ENCODE results near the gene SYCN. TPM values are rescaled to one million over a fixed set of nuclear protein-coding genes. Genes with fewer than 3 reads are reported as not detected.

SYCN gene
- total and polyA plus RNA-seq, 2 donors (not counting 1 experiment from before 2014, with no cell fraction given) = not detected

DNA sequence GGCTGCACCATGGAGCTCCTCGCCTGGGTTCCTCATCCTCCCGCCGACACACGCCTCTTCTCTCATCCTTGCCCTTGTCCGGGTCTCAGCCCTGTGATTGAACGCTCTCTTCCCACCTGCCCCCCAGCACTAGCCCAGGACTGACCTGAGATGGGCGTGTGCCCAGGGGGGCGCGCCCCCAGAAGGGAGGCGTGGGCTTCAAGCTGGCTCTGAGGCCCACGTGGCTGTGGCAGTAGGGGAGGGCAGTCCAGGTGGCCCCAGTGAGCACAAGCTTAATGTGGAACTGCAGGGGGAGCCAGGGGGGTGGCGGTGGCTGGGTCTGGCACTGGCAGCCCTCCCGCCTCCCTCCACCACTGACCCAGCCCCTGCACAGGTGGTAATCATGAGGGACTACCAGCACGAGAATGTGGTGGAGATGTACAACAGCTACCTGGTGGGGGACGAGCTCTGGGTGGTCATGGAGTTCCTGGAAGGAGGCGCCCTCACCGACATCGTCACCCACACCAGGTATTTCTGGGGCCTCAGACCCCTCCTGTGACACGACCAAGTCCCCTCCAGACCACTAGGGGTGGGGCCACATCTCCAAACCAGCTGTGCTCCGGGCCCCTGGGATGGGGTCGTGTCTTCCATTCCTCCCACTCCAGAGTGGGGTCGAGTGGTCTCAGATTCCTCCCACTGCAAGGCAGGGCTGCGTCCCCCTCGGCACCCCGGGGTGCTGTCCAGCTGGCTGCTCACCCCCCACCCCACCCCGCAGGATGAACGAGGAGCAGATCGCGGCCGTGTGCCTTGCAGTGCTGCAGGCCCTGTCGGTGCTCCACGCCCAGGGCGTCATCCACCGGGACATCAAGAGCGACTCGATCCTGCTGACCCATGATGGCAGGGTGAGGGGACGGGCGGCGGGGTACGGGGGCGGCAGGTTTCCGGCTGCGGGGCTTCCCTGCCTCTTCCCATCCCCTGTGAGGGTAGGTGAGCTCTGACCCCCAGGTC, 29.2 kb downstream of the SYCN start:
- Histone ChIP-seq H3K79me2 (ENCODE audit: control insufficient read depth, insufficient read depth, low read length) (no peaks in the 10 kb centered on the region), H3K27ac (ENCODE audit: low read length in 2 of 2) (no peak overlapping the region), H2AFZ (ENCODE audit: insufficient read depth, low read depth, low read length, poor library complexity, severe bottlenecking) (no peak overlapping the region), H4K20me1 (ENCODE audit: control insufficient read depth, insufficient read depth, low read length, poor library complexity, severe bottlenecking) (no peaks in the 10 kb centered on the region), H3K4me3 (ENCODE audit: control extremely low read depth in 1 of 5, extremely low read depth in 1 of 5, insufficient read depth in 1 of 5, low read depth in 2 of 5, low read length in 4 of 5) (no peak overlapping the region), H3K4me1 (ENCODE audit: control insufficient read depth in 2 of 2, insufficient read depth in 2 of 2, low read length in 2 of 2) (no peaks in the 10 kb centered on the region), H3K27me3 (replicated peaks in 1 of 4; ENCODE audit: control extremely low read depth in 1 of 4, control insufficient read depth in 3 of 4, insufficient read depth in 4 of 4, low read length in 3 of 4) (no peaks in the 10 kb centered on the region), H3K4me2 (replicated peaks; ENCODE audit: low read depth, low read length, poor library complexity, severe bottlenecking) (no peak overlapping the region), H3K9me3 (ENCODE audit: control extremely low read depth in 1 of 3, control insufficient read depth in 2 of 3, insufficient read depth in 1 of 3, low read length in 2 of 3) (no peaks in the 10 kb centered on the region), H3K36me3 (replicated peaks in 1 of 2; ENCODE audit: control extremely low read depth in 1 of 2, control insufficient read depth in 1 of 2, extremely low read depth in 1 of 2, insufficient read depth in 2 of 2, low read length in 1 of 2) (peaks cover 0 to 22% of the 10 kb centered on the region in 2 experiments), H3K9ac (ENCODE audit: low read length) (no peak overlapping the region)
- no peaks in the 10 kb centered on the region for H3K4me1 Mint-ChIP-seq
- no peak for TF ChIP-seq EZH2 (IDR thresholded peaks at IDR 0.05; ENCODE audit: borderline replicate concordance, insufficient read depth, low read depth, low read length, poor library complexity, severe bottlenecking)
- TF ChIP-seq, protein P1, sequence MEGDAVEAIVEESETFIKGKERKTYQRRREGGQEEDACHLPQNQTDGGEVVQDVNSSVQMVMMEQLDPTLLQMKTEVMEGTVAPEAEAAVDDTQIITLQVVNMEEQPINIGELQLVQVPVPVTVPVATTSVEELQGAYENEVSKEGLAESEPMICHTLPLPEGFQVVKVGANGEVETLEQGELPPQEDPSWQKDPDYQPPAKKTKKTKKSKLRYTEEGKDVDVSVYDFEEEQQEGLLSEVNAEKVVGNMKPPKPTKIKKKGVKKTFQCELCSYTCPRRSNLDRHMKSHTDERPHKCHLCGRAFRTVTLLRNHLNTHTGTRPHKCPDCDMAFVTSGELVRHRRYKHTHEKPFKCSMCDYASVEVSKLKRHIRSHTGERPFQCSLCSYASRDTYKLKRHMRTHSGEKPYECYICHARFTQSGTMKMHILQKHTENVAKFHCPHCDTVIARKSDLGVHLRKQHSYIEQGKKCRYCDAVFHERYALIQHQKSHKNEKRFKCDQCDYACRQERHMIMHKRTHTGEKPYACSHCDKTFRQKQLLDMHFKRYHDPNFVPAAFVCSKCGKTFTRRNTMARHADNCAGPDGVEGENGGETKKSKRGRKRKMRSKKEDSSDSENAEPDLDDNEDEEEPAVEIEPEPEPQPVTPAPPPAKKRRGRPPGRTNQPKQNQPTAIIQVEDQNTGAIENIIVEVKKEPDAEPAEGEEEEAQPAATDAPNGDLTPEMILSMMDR (IDR thresholded peaks at IDR 0.05) = no peak
- H3K27ac Mint-ChIP-seq = no peak overlapping the region
- ChIA-PET POLR2A (no interaction called here), CTCF (no interaction called here)
- DNase-seq (no peak), ATAC-seq (ENCODE audit: low read depth) (no peak)
- WGBS (ENCODE audit: insufficient coverage) = 96% methylated on average over 35 of the region's 43 CpGs
- H3K9me3 Mint-ChIP-seq (ENCODE audit: insufficient read depth) = no peaks in the 10 kb centered on the region
- H3K4me3 Mint-ChIP-seq = no peak overlapping the region
- intact Hi-C loops (cut with micrococcal nuclease) = no loop called here
- H3K27me3 Mint-ChIP-seq = no peaks in the 10 kb centered on the region

GRCh38 chr19:39174142-39174541, 29.9 kb downstream of the SYCN start:
- Histone ChIP-seq H3K9ac (ENCODE audit: low read length) (no peak overlapping the region), H3K9me3 (ENCODE audit: control extremely low read depth in 1 of 3, control insufficient read depth in 2 of 3, insufficient read depth in 1 of 3, low read length in 2 of 3) (no peaks in the 10 kb centered on the region), H3K4me2 (replicated peaks; ENCODE audit: low read depth, low read length, poor library complexity, severe bottlenecking) (no peak overlapping the region), H3K4me3 (ENCODE audit: control extremely low read depth in 1 of 5, extremely low read depth in 1 of 5, insufficient read depth in 1 of 5, low read depth in 2 of 5, low read length in 4 of 5) (no peak overlapping the region), H3K27me3 (replicated peaks in 1 of 4; ENCODE audit: control extremely low read depth in 1 of 4, control insufficient read depth in 3 of 4, insufficient read depth in 4 of 4, low read length in 3 of 4) (no peaks in the 10 kb centered on the region), H3K4me1 (ENCODE audit: control insufficient read depth in 2 of 2, insufficient read depth in 2 of 2, low read length in 2 of 2) (no peaks in the 10 kb centered on the region), H3K36me3 (replicated peaks in 1 of 2; ENCODE audit: control extremely low read depth in 1 of 2, control insufficient read depth in 1 of 2, extremely low read depth in 1 of 2, insufficient read depth in 2 of 2, low read length in 1 of 2) (peaks cover 0 to 23% of the 10 kb centered on the region in 2 experiments), H2AFZ (ENCODE audit: insufficient read depth, low read depth, low read length, poor library complexity, severe bottlenecking) (no peak overlapping the region), H3K27ac (ENCODE audit: low read length in 2 of 2) (no peak overlapping the region), H4K20me1 (ENCODE audit: control insufficient read depth, insufficient read depth, low read length, poor library complexity, severe bottlenecking) (no peaks in the 10 kb centered on the region), H3K79me2 (ENCODE audit: control insufficient read depth, insufficient read depth, low read length) (no peaks in the 10 kb centered on the region)
- DNase-seq (no peak), ATAC-seq (ENCODE audit: low read depth) (no peak)
- Mint-ChIP-seq H3K4me3 (no peak overlapping the region), H3K27ac (no peak overlapping the region), H3K9me3 (ENCODE audit: insufficient read depth) (no peaks in the 10 kb centered on the region), H3K4me1 (no peaks in the 10 kb centered on the region), H3K27me3 (no peaks in the 10 kb centered on the region)
- CTCF ChIA-PET = no interaction called here
- WGBS (ENCODE audit: insufficient coverage) = 95% methylated on average over 16 of the region's 16 CpGs
- POLR2A ChIA-PET = no interaction called here
- no peak for TF ChIP-seq EZH2 (IDR thresholded peaks at IDR 0.05; ENCODE audit: borderline replicate concordance, insufficient read depth, low read depth, low read length, poor library complexity, severe bottlenecking)
- TF ChIP-seq, protein P1 (IDR thresholded peaks at IDR 0.05) = no peak
- intact Hi-C loops (cut with micrococcal nuclease) = no loop called here
